B cell (primary cell): ENCODE results near the gene CDH20.

ENCODE experiments used
- EZH2 ChIP-seq: IDR thresholded peaks from 2 replicates; pipeline ENCODE4 v1.6.1; 2012; ENCODE audit warnings: borderline replicate concordance, low read depth, mild to moderate bottlenecking, moderate library complexity, low read length; ENCODE audit not compliant: insufficient read depth, poor library complexity, severe bottlenecking
- TF ChIP-seq, protein P1 (sequence below): fragments of 200-600 bp; IDR thresholded peaks from one replicate; pipeline ENCODE4 v1.8.0; 2022; ENCODE audit warnings: antibody characterized with exemption, mild to moderate bottlenecking

DNA sequence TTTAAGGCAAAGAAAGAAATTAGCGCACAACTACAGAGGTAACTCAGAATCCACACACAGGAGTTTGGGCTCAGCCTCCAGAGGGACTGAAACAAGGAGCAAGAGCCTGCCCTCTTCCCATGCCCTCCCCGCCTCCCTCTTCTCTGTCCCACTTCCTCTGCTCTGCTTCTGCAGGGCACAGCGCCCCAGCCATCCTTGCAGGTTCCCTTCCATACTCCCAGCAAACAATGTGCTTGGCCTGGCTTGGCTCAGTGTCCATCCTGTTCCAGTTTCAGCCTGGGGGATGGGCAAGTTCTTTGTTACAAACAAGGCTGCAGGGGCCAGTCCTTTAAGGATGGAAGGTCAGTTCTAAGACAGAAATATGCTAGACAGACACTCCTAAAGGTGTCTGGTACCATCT, 133.5 kb downstream of the CDH20 start:
- TF ChIP-seq, protein P1, sequence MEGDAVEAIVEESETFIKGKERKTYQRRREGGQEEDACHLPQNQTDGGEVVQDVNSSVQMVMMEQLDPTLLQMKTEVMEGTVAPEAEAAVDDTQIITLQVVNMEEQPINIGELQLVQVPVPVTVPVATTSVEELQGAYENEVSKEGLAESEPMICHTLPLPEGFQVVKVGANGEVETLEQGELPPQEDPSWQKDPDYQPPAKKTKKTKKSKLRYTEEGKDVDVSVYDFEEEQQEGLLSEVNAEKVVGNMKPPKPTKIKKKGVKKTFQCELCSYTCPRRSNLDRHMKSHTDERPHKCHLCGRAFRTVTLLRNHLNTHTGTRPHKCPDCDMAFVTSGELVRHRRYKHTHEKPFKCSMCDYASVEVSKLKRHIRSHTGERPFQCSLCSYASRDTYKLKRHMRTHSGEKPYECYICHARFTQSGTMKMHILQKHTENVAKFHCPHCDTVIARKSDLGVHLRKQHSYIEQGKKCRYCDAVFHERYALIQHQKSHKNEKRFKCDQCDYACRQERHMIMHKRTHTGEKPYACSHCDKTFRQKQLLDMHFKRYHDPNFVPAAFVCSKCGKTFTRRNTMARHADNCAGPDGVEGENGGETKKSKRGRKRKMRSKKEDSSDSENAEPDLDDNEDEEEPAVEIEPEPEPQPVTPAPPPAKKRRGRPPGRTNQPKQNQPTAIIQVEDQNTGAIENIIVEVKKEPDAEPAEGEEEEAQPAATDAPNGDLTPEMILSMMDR, result no peak
- TF ChIP-seq EZH2, result no peak
